Hepatocyte (in vitro differentiated cells): Measurements from ENCODE around the gene REXO1. TPM values are rescaled to one million over a fixed set of nuclear protein-coding genes. Genes with fewer than 3 reads are reported as not detected.

Source experiments
- DNase-seq: peaks from one replicate; pipeline ENCODE4 v3.0.0-alpha.2; 2016; ENCODE audit warnings: low spot score
- H2AFZ ChIP-seq: fragments of 200-600 bp; sonication (generic); 2 replicates; pipeline ENCODE4 v1.6.0; 2016; ENCODE audit warnings: antibody characterized with exemption, mild to moderate bottlenecking
- H3K27ac ChIP-seq: fragments of 200-600 bp; sonication (generic); 2 replicates; pipeline ENCODE4 v1.5.1; 2016; ENCODE audit warnings: mild to moderate bottlenecking
- H3K27me3 ChIP-seq: fragments of 200-600 bp; sonication (generic); 2 replicates; pipeline ENCODE4 v1.6.1; 2016
- H3K36me3 ChIP-seq: fragments of 200-600 bp; sonication (generic); replicated peaks from 2 replicates; pipeline ENCODE4 v1.5.1; 2016; ENCODE audit warnings: low read depth; ENCODE audit not compliant: insufficient read depth
- H3K4me1 ChIP-seq: fragments of 200-600 bp; sonication (generic); 2 replicates; pipeline ENCODE4 v1.5.1; 2016; ENCODE audit warnings: mild to moderate bottlenecking, moderate library complexity; ENCODE audit not compliant: insufficient read depth
- H3K4me2 ChIP-seq: fragments of 200-600 bp; sonication (generic); 2 replicates; pipeline ENCODE4 v1.6.0; 2016
- H3K4me3 ChIP-seq: fragments of 200-600 bp; sonication (generic); 2 replicates; pipeline ENCODE4 v1.5.1; 2016; ENCODE audit warnings: mild to moderate bottlenecking
- H3K79me2 ChIP-seq: fragments of 200-600 bp; sonication (generic); 2 replicates; pipeline ENCODE4 v1.6.0; 2017; ENCODE audit warnings: mild to moderate bottlenecking
- H3K9me2 ChIP-seq: fragments of 200-600 bp; sonication (generic); replicated peaks from 2 replicates; pipeline ENCODE4 v1.6.0; 2017; ENCODE audit warnings: mild to moderate bottlenecking; ENCODE audit not compliant: insufficient read depth
- H3K9me3 ChIP-seq: fragments of 200-600 bp; sonication (generic); 2 replicates; pipeline ENCODE4 v1.5.1; 2016; ENCODE audit warnings: low read depth, mild to moderate bottlenecking
- H4K20me1 ChIP-seq: fragments of 200-600 bp; sonication (generic); 2 replicates; pipeline ENCODE4 v1.6.0; 2016; ENCODE audit warnings: mild to moderate bottlenecking; ENCODE audit not compliant: insufficient read depth, poor library complexity, severe bottlenecking
- EZH2 ChIP-seq: fragments of 200-600 bp; sonication (generic); IDR thresholded peaks from 2 replicates; pipeline ENCODE4 v1.6.1; 2016; ENCODE audit warnings: antibody characterized with exemption, mild to moderate bottlenecking, borderline replicate concordance
- EZH2phosphoT487 ChIP-seq: fragments of 200-600 bp; sonication (generic); IDR thresholded peaks from one replicate; pipeline ENCODE4 v1.6.1; 2018; ENCODE audit warnings: antibody characterized with exemption, mild to moderate bottlenecking, low read depth, moderate library complexity; ENCODE audit not compliant: unreplicated experiment, severe bottlenecking
- WGBS: methylation state at CpG from one replicate; pipeline ENCODE4 v1.1.6; 2016; ENCODE audit warnings: low lambda C conversion rate; ENCODE audit errors: missing lambda C conversion rate; 5-methylcytosine and 5-hydroxymethylcytosine counted together
- polyA plus RNA-seq: library from polyadenylated mRNA; unstranded; fragments of >200 nt; fragmentation: Nextera tagmentation; extraction: Ambion mirVana; gene quantifications from 2 replicates; pipeline ENCODE4 v1.2.1, GENCODE V29; 2016
- total RNA-seq: library from RNA; depleted of rRNA; stranded (reverse); fragments of >200 nt; gene quantifications from 2 replicates; pipeline ENCODE4 v1.2.3, GENCODE V29; 2014
- TF ChIP-seq, protein P1 (sequence below): fragments of 200-600 bp; sonication (generic); IDR thresholded peaks from 2 replicates; pipeline ENCODE4 v1.5.1; 2016; ENCODE audit warnings: antibody characterized with exemption, mild to moderate bottlenecking; ENCODE audit not compliant: poor library complexity

REXO1 gene
- total and polyA plus RNA-seq, 2 experiments from 2014 or later, result 13.4 to 22.8 TPM

DNA sequence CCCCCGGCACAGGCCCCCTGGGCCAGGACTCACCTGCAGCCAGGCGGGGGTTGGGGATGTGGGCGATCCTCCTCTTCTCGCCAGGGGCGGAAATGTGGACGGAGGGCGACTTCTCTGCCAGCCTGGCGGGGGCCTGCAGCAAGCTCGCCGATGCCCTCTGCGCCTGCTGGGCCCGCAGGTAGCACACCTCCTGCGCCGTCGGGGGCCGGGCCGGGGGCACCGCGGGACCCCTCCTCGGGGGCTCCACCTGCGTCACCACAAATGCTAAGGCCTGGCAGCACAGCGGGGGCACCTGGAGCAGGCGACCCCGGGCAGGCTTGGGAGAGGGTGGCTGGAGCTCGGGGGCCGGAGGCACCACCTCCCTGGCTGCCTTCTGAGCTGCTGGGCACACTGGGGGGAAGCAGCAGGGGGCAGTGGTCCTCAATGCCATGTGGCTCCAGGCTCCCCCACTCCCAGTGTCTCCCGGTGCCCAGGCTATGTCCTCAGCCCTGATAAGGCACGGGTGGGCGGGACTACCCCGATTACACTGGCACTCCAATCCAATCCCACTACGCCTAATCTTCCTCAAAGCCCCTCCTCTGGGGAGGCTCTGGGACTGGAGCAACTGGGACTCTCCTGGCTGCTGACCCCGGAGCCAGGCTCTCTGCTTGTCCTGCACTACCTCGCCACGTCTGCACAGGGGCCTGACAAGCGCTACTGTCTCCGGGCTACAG, 24.6 kb downstream of the REXO1 start:
- WGBS, result 90% methylated on average over 23 of the region's 36 CpGs
- peaks cover 16% of the 10 kb centered on the region for H3K79me2 ChIP-seq
- TF ChIP-seq EZH2, result no peak
- TF ChIP-seq EZH2phosphoT487, result no peak
- TF ChIP-seq, protein P1, sequence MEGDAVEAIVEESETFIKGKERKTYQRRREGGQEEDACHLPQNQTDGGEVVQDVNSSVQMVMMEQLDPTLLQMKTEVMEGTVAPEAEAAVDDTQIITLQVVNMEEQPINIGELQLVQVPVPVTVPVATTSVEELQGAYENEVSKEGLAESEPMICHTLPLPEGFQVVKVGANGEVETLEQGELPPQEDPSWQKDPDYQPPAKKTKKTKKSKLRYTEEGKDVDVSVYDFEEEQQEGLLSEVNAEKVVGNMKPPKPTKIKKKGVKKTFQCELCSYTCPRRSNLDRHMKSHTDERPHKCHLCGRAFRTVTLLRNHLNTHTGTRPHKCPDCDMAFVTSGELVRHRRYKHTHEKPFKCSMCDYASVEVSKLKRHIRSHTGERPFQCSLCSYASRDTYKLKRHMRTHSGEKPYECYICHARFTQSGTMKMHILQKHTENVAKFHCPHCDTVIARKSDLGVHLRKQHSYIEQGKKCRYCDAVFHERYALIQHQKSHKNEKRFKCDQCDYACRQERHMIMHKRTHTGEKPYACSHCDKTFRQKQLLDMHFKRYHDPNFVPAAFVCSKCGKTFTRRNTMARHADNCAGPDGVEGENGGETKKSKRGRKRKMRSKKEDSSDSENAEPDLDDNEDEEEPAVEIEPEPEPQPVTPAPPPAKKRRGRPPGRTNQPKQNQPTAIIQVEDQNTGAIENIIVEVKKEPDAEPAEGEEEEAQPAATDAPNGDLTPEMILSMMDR, result no peak
- DNase-seq, result no peak
- H3K4me1 ChIP-seq, result peaks cover 5% of the 10 kb centered on the region
- H3K27ac ChIP-seq, result no peak overlapping the region
- no peak overlapping the region for H3K4me2 ChIP-seq
- no peaks in the 10 kb centered on the region for H3K9me3 ChIP-seq
- no peaks in the 10 kb centered on the region for H3K27me3 ChIP-seq
- H3K36me3 ChIP-seq, result no peaks in the 10 kb centered on the region
- no peak overlapping the region for H2AFZ ChIP-seq
- no peaks in the 10 kb centered on the region for H3K9me2 ChIP-seq
- peaks cover 5% of the 10 kb centered on the region for H4K20me1 ChIP-seq
- H3K4me3 ChIP-seq, result no peak overlapping the region

GRCh38 chr19:1823020-1823419, 25.3 kb downstream of the REXO1 start:
- no peaks in the 10 kb centered on the region for H3K9me2 ChIP-seq
- H4K20me1 ChIP-seq, result peaks cover 5% of the 10 kb centered on the region
- no peaks in the 10 kb centered on the region for H3K27me3 ChIP-seq
- TF ChIP-seq EZH2phosphoT487, result no peak
- peaks cover 5% of the 10 kb centered on the region for H3K4me1 ChIP-seq
- no peak overlapping the region for H3K4me3 ChIP-seq
- no peaks in the 10 kb centered on the region for H3K36me3 ChIP-seq
- H3K4me2 ChIP-seq, result no peak overlapping the region
- H2AFZ ChIP-seq, result no peak overlapping the region
- H3K79me2 ChIP-seq, result peaks cover 16% of the 10 kb centered on the region
- no peak overlapping the region for H3K27ac ChIP-seq
- WGBS, result 92% methylated on average over 8 of the region's 8 CpGs
- no peak for DNase-seq
- no peaks in the 10 kb centered on the region for H3K9me3 ChIP-seq

DNA sequence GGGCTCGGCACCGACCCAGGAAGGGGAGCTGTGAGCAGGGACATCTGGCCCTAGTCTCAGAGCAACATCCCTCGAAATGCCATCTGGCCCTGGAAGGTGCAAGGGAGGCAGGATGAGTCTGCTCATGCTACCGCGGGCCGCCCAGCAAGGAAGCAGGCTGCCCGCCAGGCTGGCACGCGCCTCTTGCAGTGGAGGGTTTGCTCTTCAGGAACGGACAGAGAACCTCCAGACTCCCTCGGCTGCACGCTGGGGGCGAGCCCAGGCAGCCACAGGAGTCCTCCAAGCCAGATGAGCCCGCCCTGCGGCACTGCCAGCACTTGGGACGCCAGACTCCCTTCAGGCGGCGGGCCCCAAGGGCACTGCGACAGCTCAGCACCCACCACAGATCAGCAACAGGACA, 26.1 kb downstream of the REXO1 start:
- no peak for DNase-seq
- Histone ChIP-seq H3K79me2 (peaks cover 14% of the 10 kb centered on the region), H2AFZ (no peak overlapping the region), H3K4me1 (peaks cover 3% of the 10 kb centered on the region), H3K27me3 (no peaks in the 10 kb centered on the region), H4K20me1 (peaks cover 5% of the 10 kb centered on the region), H3K4me2 (no peak overlapping the region), H3K4me3 (no peak overlapping the region), H3K36me3 (no peaks in the 10 kb centered on the region), H3K9me2 (no peaks in the 10 kb centered on the region), H3K9me3 (no peaks in the 10 kb centered on the region), H3K27ac (no peak overlapping the region)
- TF ChIP-seq EZH2phosphoT487 (no peak), EZH2 (no peak)
- WGBS, result 97% methylated on average over 19 of the region's 19 CpGs

- Histone ChIP-seq H4K20me1 (no peaks in the 10 kb centered on the region), H3K36me3 (no peaks in the 10 kb centered on the region), H3K4me1 (no peaks in the 10 kb centered on the region), H3K9me2 (no peaks in the 10 kb centered on the region), H3K27ac (no peak overlapping the region), H3K4me3 (no peak overlapping the region), H3K4me2 (no peak overlapping the region), H3K9me3 (no peaks in the 10 kb centered on the region), H2AFZ (no peak overlapping the region), H3K79me2 (peaks cover 3% of the 10 kb centered on the region), H3K27me3 (no peaks in the 10 kb centered on the region)
- 81% methylated on average over 39 of the region's 43 CpGs for WGBS
- DNase-seq, result no peak
- TF ChIP-seq EZH2phosphoT487 (no peak), EZH2 (no peak)
- TF ChIP-seq, protein P1, result no peak
Measured at GRCh38 chr19:1819341-1820255, 28.7 kb downstream of the REXO1 start.
